Coronary artery (tissue), 2 donors: ENCODE results near the gene SLC9A3.

Experiments used
- DNase-seq: peaks from one replicate; pipeline ENCODE4 v3.0.0-alpha.2; 2017; ENCODE audit warnings: low spot score
- H3K27ac ChIP-seq, 2 donors: fragments of 200-600 bp; sonication (generic); one replicate each; pipeline ENCODE4 v1.5.1; 2016 to 2019
- H3K4me3 ChIP-seq: fragments of 200-600 bp; sonication (generic); 2 replicates; pipeline ENCODE4 v1.5.1; 2016; ENCODE audit warnings: mild to moderate bottlenecking, moderate library complexity
- CTCF ChIP-seq: fragments of 200-600 bp; sonication (generic); IDR thresholded peaks from one replicate; pipeline ENCODE4 v1.5.1; 2019; ENCODE audit warnings: antibody characterized with exemption

Gene SLC9A3

GRCh38 chr5:538801-539468 lies 14.7 kb upstream of the SLC9A3 start:
- TF ChIP-seq CTCF: no peak
- no peak overlapping the region for H3K27ac ChIP-seq
- H3K4me3 ChIP-seq: no peak overlapping the region
- no peak for DNase-seq

GRCh38 chr5:538271-538771 lies 14.1 kb upstream of the SLC9A3 start:
- no peak for TF ChIP-seq CTCF
- Histone ChIP-seq H3K4me3 (no peak overlapping the region), H3K27ac (no peak overlapping the region)
- DNase-seq: no peak

GRCh38 chr5:537621-538071 lies 13.4 kb upstream of the SLC9A3 start:
- no peak for TF ChIP-seq CTCF
- no peak overlapping the region for H3K27ac ChIP-seq
- DNase-seq: no peak

GRCh38 chr5:537098-537497 lies 12.8 kb upstream of the SLC9A3 start:
- H3K4me3 ChIP-seq: no peak overlapping the region
- DNase-seq: no peak
- no peak overlapping the region for H3K27ac ChIP-seq
- no peak for TF ChIP-seq CTCF

More at GRCh38 chr5:537621-538071, 13.4 kb upstream of the SLC9A3 start:
- no peak overlapping the region for H3K4me3 ChIP-seq

- Histone ChIP-seq H3K27ac (no peak overlapping the region), H3K4me3 (no peak overlapping the region)
- TF ChIP-seq CTCF: no peak
- DNase-seq: no peak
Observed at GRCh38 chr5:535846-536698, 11.8 kb upstream of the SLC9A3 start.

GRCh38 chr5:534743-535671 lies 10.8 kb upstream of the SLC9A3 start:
- H3K27ac ChIP-seq: no peak overlapping the region
- DNase-seq: no peak
- H3K4me3 ChIP-seq: no peak overlapping the region
- TF ChIP-seq CTCF: no peak
